GM21515 (cell line): ENCODE data around the gene IL9.

ENCODE experiments used
- ATAC-seq: cut with Tn5 transposase; IDR thresholded peaks from one replicate; pipeline ENCODE4 v1.9.1; 2021; ENCODE audit not compliant: unreplicated experiment

Gene IL9

DNA sequence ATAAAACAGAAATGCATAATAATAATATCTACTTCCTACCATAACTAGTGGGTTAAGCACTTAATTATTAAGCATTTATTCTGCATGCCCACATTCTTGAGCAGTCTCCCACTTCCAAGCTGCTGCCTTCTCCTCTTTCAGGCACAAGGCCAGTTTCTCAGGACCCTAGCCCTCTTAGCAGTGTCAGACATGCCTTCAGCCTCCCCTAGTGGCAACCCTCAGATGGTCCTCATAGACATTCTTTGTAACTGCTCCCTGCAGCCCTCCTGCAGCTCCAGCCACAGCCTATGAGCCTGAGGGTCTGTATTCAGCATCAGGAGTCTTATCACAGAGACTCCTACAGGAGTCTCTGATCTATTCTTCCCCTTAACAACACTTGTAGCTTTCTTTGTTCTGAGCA is 3.9 kb downstream of the IL9 start:
- ATAC-seq: no peak

- no peak for ATAC-seq
Measured at GRCh38 chr5:135891268-135891667, 4.4 kb downstream of the IL9 start.

- no peak for ATAC-seq
Measured at GRCh38 chr5:135890867-135891266, 4.8 kb downstream of the IL9 start.

- no peak for ATAC-seq
Measured at GRCh38 chr5:135890296-135890695, 5.3 kb downstream of the IL9 start.

GRCh38 chr5:135887881-135888614 is 7.6 kb downstream of the IL9 start:
- ATAC-seq: no peak

GRCh38 chr5:135887447-135887864 is 8.2 kb downstream of the IL9 start:
- peak; percentile 95 for ATAC-seq

GRCh38 chr5:135886136-135886535 is 9.5 kb downstream of the IL9 start:
- ATAC-seq: no peak

GRCh38 chr5:135885031-135885430 is 10.6 kb downstream of the IL9 start:
- ATAC-seq: no peak

- ATAC-seq: no peak
Measured at GRCh38 chr5:135883441-135883840, 12.2 kb downstream of the IL9 start.

DNA sequence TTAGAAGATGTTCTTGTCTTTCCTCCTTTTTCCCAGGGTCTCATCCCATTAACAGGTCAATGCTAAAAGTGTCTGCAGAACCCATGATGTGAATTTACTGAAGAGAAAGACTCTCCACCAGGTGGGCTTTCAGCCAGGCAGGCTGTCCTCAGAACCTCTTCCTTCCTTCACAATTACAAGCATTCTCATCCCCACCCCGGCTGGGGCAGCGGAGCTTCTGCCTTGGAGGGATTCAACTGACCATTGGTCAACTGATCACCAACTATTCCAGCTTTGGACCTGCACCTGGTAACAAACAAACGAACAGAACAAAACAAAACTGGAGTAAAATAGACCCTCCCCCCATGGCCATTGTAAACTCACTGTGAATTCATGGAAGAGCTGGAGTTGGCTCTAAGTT is 12.6 kb downstream of the IL9 start:
- ATAC-seq: no peak

DNA sequence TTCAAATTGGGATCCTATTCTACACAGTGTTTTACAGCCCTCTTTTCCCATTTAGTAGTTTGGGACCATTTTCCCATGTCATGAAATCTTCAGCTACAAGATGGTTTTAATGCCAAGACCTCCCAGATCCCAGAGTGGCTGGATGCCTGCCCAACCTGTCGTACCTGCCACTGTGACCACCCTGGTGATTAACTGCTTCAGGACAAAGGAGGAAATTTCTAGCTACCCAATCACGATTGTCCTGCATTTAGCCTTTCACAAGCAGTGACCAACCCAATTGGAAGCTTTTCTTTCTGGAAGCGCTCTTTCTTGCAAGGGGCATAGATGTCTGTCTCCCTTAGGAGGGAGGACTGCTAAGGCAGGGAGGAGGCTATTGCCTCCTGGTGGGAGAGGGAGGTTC is 13.8 kb downstream of the IL9 start:
- no peak for ATAC-seq

DNA sequence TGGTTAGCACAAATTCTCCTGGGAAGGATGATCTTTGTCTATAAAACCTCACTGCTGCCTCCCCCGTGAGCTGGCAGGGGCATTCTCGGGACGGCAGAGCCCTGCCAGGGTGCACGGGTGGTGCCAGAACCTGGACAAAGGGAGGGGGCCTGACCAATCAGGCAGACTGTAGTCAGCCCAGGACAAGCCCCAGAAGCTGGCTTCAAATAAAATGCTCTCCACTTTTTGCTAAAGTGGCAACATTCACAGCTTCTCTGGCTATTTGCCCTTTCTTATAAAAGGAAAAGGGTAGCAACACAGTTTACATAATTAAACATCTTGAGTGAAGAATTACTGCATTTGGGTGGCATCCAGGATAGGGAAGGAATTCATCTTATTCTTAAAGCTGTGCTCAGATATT is 14.4 kb downstream of the IL9 start:
- no peak for ATAC-seq

DNA sequence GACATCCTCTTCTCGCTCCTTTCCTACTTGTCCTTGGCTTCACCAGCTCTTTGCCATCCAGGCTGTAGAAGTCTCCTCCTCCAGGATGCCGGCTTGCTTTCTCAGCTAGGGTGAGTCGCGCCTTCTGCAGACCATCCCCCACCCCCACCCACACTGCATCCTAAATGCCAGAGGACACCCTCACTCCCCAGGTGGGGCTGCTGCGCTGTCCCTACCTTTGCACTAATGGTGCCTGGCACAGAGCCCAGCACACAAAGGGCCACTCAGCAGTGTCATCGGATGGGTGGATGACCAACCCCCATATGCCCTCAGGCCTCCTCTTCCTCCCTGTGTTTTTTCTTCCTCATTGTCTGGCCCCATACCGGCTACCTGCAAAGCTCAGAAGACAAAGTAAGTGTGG is 14.8 kb downstream of the IL9 start:
- ATAC-seq: no peak

DNA sequence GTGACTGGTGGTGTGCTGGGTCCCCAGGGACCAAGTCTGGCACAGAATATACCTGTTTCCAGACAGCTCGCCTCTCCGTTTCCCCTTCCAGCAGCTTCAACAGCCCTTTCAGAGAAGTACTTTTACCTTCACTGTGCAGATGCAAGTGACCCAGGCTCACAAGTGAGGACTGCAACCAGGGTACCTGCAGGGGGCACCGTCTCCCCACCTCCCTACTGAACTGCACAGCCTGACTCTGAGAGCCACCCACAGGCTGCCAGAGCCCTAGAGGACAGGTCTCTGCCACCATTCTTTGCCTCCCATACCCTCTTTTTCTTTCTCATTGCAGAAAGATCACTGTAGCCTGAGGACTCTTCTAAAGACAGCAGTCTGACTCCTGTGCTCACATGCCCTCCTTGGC is 15.4 kb downstream of the IL9 start:
- no peak for ATAC-seq

DNA sequence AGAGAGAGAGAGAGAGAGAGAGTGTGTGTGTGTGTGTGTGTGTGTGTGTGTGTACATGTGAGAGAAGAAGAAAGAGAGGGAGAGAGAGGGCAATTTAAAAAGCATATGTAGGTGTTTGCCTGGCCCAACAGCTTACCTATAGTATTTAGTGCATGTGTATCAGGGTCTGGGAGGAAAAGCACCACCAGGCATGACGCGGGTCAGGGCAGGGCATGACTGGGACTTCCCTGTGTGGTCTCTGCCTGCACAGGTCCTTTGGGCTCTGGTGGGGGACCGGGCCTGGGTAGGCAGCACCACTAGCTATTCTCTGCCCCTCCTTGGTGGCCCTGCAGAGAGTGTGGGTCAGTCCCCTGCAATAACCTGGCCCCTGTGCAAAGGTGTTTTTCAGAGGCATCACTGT is 16.1 kb downstream of the IL9 start:
- no peak for ATAC-seq

- no peak for ATAC-seq
Measured at GRCh38 chr5:135878156-135878620, 17.5 kb downstream of the IL9 start.

- no peak for ATAC-seq
Measured at GRCh38 chr5:135877570-135878155, 18.0 kb downstream of the IL9 start.

DNA sequence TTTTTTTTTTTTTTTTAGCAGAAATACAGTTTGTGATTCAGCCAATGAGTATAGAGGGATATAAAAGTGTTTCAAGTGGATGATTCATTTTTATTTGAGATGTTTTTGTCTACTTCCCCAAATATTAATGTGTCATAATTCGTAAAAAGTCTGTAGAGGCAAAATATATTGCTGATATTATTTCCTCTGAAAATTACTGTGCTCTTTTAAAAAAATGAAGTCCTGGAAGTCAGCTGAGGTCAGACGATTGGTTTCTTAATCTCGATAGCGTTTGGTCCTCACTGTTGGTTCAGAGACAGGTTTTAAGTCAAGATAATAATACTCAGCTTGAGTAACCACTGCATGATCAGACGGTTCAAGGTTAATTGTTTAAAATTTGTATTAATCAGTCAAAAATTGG is 19.5 kb downstream of the IL9 start:
- no peak for ATAC-seq

DNA sequence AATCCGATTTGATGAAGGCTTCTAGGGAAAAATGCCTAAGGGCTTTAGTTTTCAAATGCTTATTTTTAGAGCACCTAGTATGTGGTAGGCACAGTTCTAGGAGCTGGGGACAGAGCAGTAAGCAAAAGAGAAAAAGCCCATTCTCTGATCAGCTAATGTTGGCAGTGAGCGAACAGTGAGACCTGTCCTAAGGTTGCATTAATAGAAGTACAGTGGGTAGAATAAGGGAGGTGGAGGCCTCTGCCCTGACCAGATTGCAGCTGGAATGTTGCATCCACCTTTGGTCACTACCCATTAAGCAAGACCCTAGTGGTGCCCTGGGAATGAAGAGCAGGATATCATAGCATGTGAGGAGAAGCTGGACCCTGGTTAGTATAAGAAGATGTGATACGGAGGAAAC is 20.1 kb downstream of the IL9 start:
- no peak for ATAC-seq

DNA sequence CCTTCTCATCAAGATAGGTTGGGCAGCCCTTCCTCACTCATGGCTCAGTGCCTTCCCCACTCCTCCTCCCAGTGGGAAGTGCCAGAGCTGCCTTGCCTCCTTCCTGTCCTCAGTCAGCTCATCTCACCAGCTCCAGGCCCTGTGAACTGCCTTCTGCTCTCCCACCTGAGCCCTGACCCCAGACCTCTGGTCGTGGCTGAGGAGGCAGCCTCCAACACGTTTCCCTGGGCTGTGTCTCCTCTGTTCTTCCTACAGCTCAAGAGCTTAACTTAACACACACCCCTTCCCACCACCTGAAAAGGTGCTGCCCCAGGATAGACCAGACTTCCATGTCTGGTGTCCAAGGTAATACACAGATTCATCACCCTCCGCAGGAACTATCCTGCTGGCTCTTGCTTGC is 21.2 kb downstream of the IL9 start:
- no peak for ATAC-seq

GRCh38 chr5:135873831-135874230 is 21.8 kb downstream of the IL9 start:
- ATAC-seq: no peak

- ATAC-seq: no peak
Measured at GRCh38 chr5:135871268-135871915, 24.2 kb downstream of the IL9 start.
